GM19240 (cell line): Measurements from ENCODE around the gene PPP2R2D.
"Not testable (repeated sequence)": the region's sequence is repeated elsewhere in the genome, so short reads cannot be mapped to it uniquely, and the experiment has no call there.

ENCODE experiments used
- DNase-seq: peaks from one replicate; pipeline ENCODE4 v3.0.0; 2011; ENCODE audit warnings: low spot score; ENCODE audit not compliant: insufficient read length

The PPP2R2D gene

DNA sequence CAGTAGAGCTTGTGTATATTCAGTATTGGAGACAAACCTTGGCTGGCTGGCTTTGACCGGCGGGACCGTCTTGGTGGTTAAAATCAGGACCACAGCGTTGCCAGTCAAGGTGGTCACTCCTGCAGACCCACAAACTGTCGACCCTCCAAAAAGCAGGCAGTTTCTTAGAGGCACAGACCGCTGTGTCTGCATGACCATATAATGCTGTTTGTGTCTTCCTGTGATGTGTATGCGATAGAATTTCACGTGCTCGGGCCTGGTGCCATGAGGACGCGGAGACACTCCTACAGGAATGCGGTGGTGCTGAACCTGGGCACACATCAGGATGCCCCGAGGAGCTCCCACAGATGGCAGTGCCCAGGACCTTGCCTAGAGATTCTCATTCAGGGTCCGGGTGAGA, 46.1 kb downstream of the PPP2R2D start:
- no peak for DNase-seq

DNA sequence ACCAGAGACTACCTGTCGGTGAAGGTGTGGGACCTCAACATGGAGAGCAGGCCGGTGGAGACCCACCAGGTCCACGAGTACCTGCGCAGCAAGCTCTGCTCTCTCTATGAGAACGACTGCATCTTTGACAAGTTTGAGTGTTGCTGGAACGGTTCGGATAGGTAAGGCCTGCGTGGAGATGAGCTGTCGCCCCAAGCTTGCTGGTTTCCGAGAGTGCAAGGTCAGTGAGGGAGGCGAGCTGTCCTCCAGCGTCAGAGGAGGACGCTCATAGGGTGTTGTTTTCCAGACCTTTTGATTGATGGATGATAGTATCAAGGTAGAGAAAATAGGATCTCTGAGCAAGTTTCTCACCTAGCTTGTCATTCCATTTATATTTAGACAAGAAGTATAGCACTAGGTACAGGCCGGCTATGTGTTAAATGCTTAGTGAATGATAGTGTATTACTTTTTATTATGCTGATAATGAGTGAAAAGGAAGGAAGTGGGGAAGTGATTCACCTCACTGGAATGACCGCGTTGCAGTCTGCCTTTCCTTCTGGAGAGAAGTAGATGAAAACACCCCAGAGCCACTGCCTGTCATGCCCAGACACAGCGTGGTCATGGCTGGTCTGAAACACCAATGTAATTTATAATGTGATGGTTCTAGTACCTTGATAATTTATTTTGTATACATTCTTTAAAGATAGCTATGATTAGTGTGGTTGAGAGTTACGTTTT, 47.0 kb downstream of the PPP2R2D start:
- no peak for DNase-seq

GRCh38 chr10:131948501-131948900, 47.7 kb downstream of the PPP2R2D start:
- DNase-seq: no peak

DNA sequence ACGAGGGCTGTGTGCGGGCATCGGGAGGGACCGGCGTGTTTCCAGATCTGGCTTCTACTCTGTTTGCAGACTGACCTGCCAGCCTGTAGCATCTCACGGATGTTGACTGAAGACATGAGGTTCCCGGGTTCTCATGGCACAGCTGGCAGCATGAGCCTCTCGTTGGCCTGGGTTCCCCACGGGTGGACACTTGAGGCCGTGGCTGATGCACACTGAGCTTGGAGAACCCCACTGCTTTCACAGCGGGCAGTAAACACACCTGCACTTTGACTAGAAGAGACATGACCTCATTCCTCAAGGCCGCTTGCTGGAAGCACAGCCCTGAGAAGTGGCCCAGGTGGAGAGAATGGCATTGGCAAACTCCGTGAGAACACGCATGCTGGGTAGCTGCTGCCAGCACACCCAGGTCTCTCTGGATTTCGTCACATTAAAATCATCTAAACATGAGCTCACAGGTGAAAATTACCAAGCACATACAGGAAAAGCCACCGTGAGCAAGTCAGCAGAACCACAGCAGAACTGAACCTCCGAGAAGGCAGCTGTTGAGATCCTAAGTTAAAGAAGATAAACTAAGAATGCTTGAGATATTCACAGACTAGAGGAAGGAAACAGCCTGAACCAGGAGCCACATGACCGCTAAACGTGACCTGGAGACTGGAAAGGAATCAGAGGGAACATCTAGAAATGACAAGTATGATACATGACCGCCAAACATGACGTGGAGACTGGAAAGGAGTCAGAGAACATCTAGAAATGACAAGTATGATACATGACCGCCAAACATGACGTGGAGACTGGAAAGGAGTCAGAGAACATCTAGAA, 48.4 kb downstream of the PPP2R2D start:
- no peak for DNase-seq

GRCh38 chr10:131949908-131950307, 49.1 kb downstream of the PPP2R2D start:
- DNase-seq: not testable (repeated sequence)

GRCh38 chr10:131954356-131954965, 53.7 kb downstream of the PPP2R2D start:
- no peak for DNase-seq

DNA sequence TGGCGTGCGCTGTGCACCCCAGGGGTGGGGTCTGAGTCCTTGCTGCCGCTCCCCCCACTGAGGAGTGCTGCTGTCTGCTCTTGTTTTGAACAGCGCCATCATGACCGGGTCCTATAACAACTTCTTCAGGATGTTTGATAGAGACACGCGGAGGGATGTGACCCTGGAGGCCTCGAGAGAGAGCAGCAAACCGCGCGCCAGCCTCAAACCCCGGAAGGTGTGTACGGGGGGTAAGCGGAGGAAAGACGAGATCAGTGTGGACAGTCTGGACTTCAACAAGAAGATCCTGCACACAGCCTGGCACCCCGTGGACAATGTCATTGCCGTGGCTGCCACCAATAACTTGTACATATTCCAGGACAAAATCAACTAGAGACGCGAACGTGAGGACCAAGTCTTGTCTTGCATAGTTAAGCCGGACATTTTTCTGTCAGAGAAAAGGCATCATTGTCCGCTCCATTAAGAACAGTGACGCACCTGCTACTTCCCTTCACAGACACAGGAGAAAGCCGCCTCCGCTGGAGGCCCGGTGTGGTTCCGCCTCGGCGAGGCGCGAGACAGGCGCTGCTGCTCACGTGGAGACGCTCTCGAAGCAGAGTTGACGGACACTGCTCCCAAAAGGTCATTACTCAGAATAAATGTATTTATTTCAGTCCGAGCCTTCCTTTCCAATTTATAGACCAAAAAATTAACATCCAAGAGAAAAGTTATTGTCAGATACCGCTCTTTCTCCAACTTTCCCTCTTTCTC, 55.0 kb downstream of the PPP2R2D start:
- no peak for DNase-seq

DNA sequence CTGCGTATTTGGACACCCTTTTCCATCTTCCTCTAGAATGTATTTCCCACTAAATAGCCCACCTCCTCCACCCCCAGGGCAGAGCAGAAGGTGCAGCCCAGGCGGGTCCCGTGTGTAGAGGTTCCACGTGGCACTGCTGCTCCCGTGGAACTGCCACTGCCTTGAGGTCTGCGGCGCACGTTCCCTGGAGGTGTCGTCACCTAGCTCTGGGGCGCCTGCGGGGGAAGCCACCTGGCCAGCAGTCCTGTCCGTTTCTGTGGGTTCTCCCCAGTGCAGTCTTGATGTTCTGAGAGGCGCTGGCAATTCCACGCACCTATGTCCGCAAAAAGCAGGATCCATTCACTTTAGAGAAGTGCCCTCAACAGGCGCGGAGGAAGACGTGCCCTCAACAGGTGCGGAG, 59.0 kb downstream of the PPP2R2D start:
- no peak for DNase-seq

DNA sequence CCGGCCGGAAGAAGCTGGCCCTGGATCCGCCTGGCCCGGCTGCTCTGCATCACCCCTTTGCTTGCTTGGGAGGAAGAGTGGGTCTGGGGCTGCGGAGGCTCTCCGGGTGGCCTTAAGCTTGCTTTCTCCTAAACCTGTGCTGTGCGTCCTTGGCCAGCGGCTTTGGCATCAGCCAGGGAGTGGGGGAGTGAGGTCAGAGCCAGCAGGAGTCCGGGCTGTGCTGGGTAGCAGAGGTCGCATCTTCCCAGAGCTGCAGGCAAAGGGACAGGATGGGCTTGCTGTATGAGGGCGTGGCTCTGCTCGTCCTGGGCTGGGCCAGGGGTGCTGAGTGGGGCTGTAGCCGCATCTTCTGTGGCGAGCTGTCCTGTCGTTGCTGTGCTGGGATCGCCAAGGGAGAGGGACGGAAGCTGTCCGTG, 59.8 kb downstream of the PPP2R2D start:
- no peak for DNase-seq

GRCh38 chr10:131961047-131961776, 60.4 kb downstream of the PPP2R2D start:
- DNase-seq: no peak

DNA sequence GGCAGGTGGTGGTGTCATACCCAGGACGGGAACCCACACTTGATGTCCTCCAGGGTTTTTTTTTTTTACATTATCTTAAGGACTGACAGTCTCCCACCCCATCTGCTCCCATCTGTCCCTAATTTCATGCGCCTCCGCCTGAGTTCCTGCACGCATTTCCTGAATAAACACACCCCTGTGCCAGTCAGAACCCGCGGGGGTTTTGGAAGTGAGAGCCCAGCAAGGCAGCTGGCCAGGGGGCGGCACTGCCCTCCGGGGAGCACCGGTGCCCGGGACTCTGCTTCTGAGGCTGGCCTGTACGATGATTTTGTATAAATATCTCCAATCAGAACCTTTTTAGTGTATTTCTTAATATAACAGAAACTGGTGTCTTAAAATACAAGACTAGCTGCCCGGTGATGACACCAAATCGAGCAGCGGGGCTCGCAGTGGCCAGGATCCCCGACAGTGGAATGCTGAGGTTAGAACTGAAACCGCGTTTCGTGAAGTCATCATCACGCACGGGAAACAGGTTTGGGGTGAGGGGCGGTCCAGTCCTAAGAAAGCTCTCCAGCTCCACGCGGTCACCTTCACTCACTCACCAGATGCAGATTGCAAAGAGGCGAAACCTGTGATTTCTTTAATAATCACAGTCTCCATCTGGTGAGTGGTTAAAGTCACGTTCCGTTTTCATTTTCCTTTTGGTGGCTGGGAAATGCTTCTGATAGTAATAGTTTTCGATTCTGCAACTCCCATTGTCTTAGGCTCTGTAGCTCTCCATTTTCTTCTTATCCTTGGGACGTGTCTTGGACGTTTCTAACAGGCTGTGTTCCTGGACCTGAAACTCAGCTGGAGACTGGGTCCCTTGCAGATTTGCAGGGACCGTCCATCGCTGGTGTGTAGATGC, 61.2 kb downstream of the PPP2R2D start:
- no peak for DNase-seq

DNA sequence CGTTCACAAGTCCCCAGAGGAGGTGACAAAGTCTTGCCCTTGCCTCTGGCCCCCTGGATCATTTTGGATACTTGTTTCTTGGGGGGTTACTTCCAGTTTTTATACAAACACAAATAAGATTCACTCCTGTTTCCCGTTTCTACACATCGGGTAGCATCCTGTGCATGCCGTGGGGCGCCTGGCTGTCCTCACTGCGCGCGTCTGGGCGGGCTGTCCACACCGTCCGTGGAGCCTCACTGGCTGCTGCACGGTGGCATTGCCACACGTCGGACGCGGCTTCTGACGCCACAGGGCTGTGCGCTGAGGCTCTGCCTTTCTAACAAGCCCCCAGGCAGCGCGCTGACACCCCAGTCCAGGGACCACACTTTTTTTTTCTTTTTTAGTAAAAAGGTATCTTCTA, 62.5 kb downstream of the PPP2R2D start:
- DNase-seq: no peak

GRCh38 chr10:131963811-131964210, 63.0 kb downstream of the PPP2R2D start:
- no peak for DNase-seq

DNA sequence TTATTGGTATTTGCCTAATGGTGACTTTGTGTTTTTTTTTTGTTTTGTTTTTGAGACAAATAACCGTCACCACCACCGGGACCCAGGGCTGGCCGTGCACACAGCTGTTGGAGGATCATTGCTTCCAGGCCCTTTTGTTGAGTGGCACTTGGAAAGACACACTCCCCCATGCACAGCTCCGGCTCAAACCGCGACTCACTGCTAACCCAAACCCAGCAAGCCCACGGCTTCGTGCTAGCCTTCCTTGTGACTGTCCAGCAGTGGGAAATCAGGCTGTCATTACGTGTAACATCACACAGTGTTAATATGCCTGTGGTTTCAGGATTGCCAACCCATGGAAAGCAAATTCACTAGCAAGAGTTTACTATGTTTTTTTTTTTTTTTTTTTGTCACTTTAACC, 63.5 kb downstream of the PPP2R2D start:
- DNase-seq: no peak

- DNase-seq: no peak
These were observed 68.1 kb downstream of the PPP2R2D start for GRCh38 chr10:131968949-131969348.

GRCh38 chr10:131970946-131971345, 70.1 kb downstream of the PPP2R2D start:
- no peak for DNase-seq

DNA sequence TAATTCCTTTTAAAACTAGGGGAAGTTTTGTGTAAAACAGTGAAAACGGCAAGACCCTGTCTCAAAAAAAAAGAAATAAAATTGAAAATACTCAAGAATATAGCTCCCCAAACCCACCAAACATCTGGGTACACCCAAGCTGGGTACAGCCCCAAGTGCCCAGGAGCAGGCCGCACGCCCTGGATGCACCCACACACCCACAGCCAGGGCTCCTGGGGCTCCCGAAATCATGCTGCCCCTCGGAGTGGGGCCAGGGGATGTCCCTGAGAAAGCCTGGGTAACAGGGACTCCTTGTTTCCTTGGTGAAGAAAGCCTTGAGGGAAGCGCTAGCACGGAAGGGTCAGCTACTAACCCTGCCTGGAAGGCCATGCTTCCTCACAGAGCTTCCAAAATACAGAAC, 70.8 kb downstream of the PPP2R2D start:
- no peak for DNase-seq

DNA sequence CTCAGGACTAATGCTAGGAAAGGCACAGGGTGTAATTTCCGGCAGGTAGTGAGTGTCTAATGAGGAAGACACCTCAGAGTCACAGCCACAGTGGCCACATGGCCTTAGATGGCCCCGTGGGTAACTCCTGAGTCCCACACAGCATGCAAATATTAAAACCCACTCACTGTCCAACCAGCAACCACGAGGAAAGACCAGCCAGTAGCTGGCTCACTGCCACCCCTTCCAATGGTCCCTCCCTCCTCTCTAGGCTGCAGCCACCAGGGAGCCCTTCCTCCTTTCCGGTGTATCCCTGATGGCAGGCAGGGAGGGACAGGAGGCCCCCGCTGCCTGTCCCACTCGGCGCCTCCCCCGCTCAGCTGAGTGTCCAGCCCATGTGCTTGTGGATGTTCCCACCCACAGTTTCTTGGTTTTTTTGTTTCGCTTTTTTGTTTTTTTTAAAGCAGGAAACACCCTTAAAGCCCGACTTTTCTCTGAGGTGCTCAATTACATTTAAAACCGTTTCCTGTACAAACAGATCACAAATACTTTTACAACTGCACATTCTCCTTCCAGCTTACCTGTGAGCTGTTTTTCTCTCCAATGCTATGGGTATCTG, 71.8 kb downstream of the PPP2R2D start:
- DNase-seq: no peak

DNA sequence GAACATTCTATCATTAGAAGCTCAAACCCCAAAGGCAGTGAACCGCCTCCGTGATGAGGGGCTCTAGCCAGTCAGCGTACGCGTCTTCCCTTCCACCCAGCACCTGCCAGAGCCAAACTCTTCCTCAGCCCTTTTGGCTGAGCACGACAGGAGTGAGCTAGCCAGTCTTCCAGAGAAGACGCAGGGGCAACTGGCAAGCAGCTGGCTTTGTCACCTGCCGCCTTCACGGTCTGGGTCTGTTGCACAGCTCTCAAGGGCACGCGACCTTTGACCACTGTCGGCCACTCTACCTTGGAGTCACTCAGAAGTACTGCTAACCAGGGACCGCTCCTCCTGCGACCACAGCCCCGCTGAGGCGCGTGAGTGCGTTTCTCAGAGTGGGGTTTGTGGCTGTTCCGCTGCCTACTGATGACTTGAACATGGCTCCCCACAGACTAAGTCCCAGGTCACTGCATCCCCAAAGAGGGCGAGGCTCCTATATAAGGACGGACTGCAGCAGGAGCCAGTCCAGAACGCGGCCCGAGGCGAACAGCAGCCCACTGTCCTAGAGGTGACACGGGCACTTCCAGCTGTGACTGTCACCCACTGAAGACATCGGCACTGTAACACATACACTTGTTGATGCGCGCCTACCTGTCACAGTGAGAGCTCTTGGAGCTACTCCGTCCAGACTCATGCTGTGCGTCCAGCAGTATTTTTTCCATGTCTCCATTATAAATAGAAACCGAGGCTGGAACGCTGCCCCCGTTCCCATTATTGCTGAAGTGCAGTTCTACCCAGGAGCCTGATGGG, 72.5 kb downstream of the PPP2R2D start:
- no peak for DNase-seq
